T-cell (primary cell): ENCODE data around the gene CASR. TPM values are rescaled to one million over a fixed set of nuclear protein-coding genes. Genes with fewer than 3 reads are reported as not detected.

ENCODE experiments used
- ATAC-seq, 4 experiments: fragments of 200-7000 bp in 3 of 4; fragments of 150-1000 bp in 1 of 4; cut with Tn5 transposase; replicated peaks in 1 of 4; 1 replicate in 3 of 4; 2 replicates in 1 of 4; pipeline ENCODE4 v1.10.0; 2021; ENCODE audit warnings: moderate library complexity in 3 of 4, mild to moderate bottlenecking in 2 of 4, moderate number of reproducible peaks in 1 of 4
- CTCF ChIA-PET, 2 donors: fragments of 300-600 bp; sonication (Branson Sonifier 250); formaldehyde crosslinking; loops; one replicate each; lab custom pipeline; 2022; ENCODE audit warnings: antibody characterized with exemption in 2 of 2; lab: Charles Lee
- POLR2A ChIA-PET, 2 donors: fragments of 300-600 bp; sonication (Branson Sonifier 250); formaldehyde crosslinking; loops; one replicate each; lab custom pipeline; 2022; ENCODE audit warnings: antibody characterized with exemption in 2 of 2; lab: Charles Lee
- DNase-seq, 35 experiments: peaks; one replicate each; pipeline versions ENCODE4 v3.0.0 to v3.0.0-alpha.2; 2013 to 2023
- H3K27ac ChIP-seq: one replicate; pipeline ENCODE4 v1.5.1; 2013; ENCODE audit warnings: low read length
- H3K27me3 ChIP-seq, 2 experiments: replicated peaks in 1 of 2; 1 replicate in 1 of 2; 2 replicates in 1 of 2; pipeline versions ENCODE4 v1.6.1 to v1.7.0; 2013; ENCODE audit warnings: low read length in 1 of 2, mixed read lengths in 1 of 2; ENCODE audit not compliant: control insufficient read depth in 2 of 2, insufficient read depth in 2 of 2; ENCODE audit errors: extremely low read depth in 1 of 2
- H3K36me3 ChIP-seq, 2 donors: 1 replicate in 1 of 2; 2 replicates in 1 of 2; pipeline versions ENCODE4 v1.6.1 to v1.7.0; 2013; ENCODE audit warnings: low read length in 1 of 2; ENCODE audit not compliant: control insufficient read depth in 2 of 2, insufficient read depth in 1 of 2; ENCODE audit errors: extremely low read depth in 1 of 2
- H3K4me1 ChIP-seq, 2 experiments: 1 replicate in 1 of 2; 2 replicates in 1 of 2; pipeline versions ENCODE4 v1.6.1 to v1.7.0; 2013; ENCODE audit warnings: low read length in 2 of 2, mixed read lengths in 1 of 2; ENCODE audit not compliant: insufficient read depth in 2 of 2, control insufficient read depth in 1 of 2; ENCODE audit errors: extremely low read depth in 1 of 2
- H3K4me3 ChIP-seq, 2 donors: 1 replicate in 1 of 2; 2 replicates in 1 of 2; pipeline versions ENCODE4 v1.5.1 to v1.7.0; 2013; ENCODE audit warnings: mild to moderate bottlenecking in 2 of 2, low read length in 1 of 2, moderate library complexity in 1 of 2; ENCODE audit not compliant: control insufficient read depth in 1 of 2; ENCODE audit errors: extremely low read depth in 1 of 2
- H3K9me3 ChIP-seq: 2 replicates; pipeline ENCODE4 v1.7.0; 2013
- H3K27ac Mint-ChIP-seq, 2 donors: one replicate each; pipeline ENCODE4 v1.8.0; 2020 to 2021; ENCODE audit warnings: mild to moderate bottlenecking in 2 of 2, mixed read lengths in 2 of 2
- H3K27me3 Mint-ChIP-seq, 2 donors: one replicate each; pipeline ENCODE4 v1.8.0; 2021 to 2022; ENCODE audit warnings: mixed read lengths in 2 of 2
- H3K36me3 Mint-ChIP-seq: one replicate; pipeline ENCODE4 v1.8.0; 2021; ENCODE audit warnings: mixed read lengths
- H3K4me1 Mint-ChIP-seq, 3 donors: one replicate each; pipeline ENCODE4 v1.8.0; 2020 to 2022; ENCODE audit warnings: mixed read lengths in 3 of 3, mild to moderate bottlenecking in 1 of 3
- H3K4me3 Mint-ChIP-seq, 3 donors: one replicate each; pipeline ENCODE4 v1.8.0; 2020 to 2022; ENCODE audit warnings: mild to moderate bottlenecking in 3 of 3, mixed read lengths in 3 of 3, moderate library complexity in 3 of 3
- H3K9me3 Mint-ChIP-seq, 3 donors: one replicate each; pipeline ENCODE4 v1.8.0; 2020 to 2022; ENCODE audit warnings: mixed read lengths in 3 of 3
- WGBS: methylation state at CpG from one replicate; pipeline ENCODE4 v1.1.5; 2013; ENCODE audit warnings: missing lambda C conversion rate; ENCODE audit not compliant: insufficient coverage; 5-methylcytosine and 5-hydroxymethylcytosine counted together
- total RNA-seq, 35 experiments: library from RNA in 6 of 35; stranded (reverse) in 6 of 35; fragments of 120-200 nt in 1 of 35; gene quantifications; one replicate each; pipeline versions ENCODE4 v1.2.1 to v1.2.4 and lab custom pipeline; 2013 to 2026

The CASR gene
- total RNA-seq, 5 donors from 2014 or later (not counting 1 experiment from before 2014, with no cell fraction given), result 0.03 to 0.21 TPM; not detected in 3

GRCh38 chr3:122258757-122259371, 75.4 kb downstream of the CASR start:
- 27% methylated on average over 2 of the region's 7 CpGs for WGBS
- no peak overlapping the region for H3K4me3 ChIP-seq
- Mint-ChIP-seq H3K27ac (no peak overlapping the region), H3K27me3 (peaks cover 7 to 22% of the 10 kb centered on the region in 2 donors), H3K36me3 (no peaks in the 10 kb centered on the region), H3K9me3 (no peaks in the 10 kb centered on the region), H3K4me3 (no peak overlapping the region), H3K4me1 (peaks cover 0 to 5% (median 3%) of the 10 kb centered on the region in 3 donors)
- no peaks in the 10 kb centered on the region for H3K4me1 ChIP-seq
- ATAC-seq (no peak), DNase-seq (peak in 17 of 35 experiments; percentile 5 to 53 (median 11))
- ChIA-PET CTCF (interaction anchor here (0.6 to 1.6 kb wide), 6 partner anchors 10 to 1079 kb away, joined by 3 to 12 read pairs (median 6); no protein-coding TSS in a partner anchor), POLR2A (no interaction called here)
- no peak overlapping the region for H3K27ac ChIP-seq
- peaks cover 0 to 10% of the 10 kb centered on the region in 2 experiments for H3K27me3 ChIP-seq
- no peaks in the 10 kb centered on the region for H3K9me3 ChIP-seq
- H3K36me3 ChIP-seq, result no peaks in the 10 kb centered on the region

DNA sequence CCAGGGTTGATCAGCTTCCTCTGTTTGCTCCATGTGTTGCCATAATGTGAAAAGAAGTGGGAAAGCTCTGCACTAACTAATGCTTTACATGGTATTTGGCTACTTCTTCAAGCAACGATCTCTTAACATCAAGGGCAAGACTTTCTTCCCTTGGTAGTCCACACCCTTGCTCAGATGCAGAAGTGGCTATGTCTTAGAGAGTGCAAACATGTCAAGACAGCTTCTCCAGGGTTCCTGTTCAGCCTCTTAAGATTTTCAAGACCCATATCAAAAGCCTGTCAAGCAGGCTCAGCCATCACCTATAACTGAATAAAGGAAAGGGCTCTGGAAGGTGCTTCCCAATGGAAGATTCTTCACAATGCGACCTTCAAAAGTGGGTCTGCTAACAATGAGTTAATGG, 76.7 kb downstream of the CASR start:
- Histone ChIP-seq H3K36me3 (no peaks in the 10 kb centered on the region), H3K4me3 (no peak overlapping the region), H3K4me1 (no peaks in the 10 kb centered on the region), H3K27ac (no peak overlapping the region), H3K9me3 (no peaks in the 10 kb centered on the region), H3K27me3 (peaks cover 0 to 10% of the 10 kb centered on the region in 2 experiments)
- Mint-ChIP-seq H3K4me1 (peaks cover 0 to 5% (median 3%) of the 10 kb centered on the region in 3 donors), H3K9me3 (no peaks in the 10 kb centered on the region), H3K36me3 (no peaks in the 10 kb centered on the region), H3K27ac (no peak overlapping the region), H3K27me3 (peaks cover 15 to 22% of the 10 kb centered on the region in 2 donors), H3K4me3 (no peak overlapping the region)
- no peak for ATAC-seq
- 83% methylated on average over 1 of the region's 2 CpGs for WGBS
- DNase-seq, result no peak
- ChIA-PET CTCF (interaction anchor here in 1 of 2 donors (0.6 kb wide), 1 partner anchor 161 kb away, joined by 4 read pairs; no protein-coding TSS in a partner anchor), POLR2A (interaction anchor here (0.6 kb wide), 2 partner anchors 354 to 1012 kb away, joined by 3 read pairs; no protein-coding TSS in a partner anchor)

- no peak overlapping the region for H3K4me3 Mint-ChIP-seq
- H3K9me3 Mint-ChIP-seq, result no peaks in the 10 kb centered on the region
- WGBS, result 80% methylated on average over 2 of the region's 2 CpGs
- no peak overlapping the region for H3K27ac Mint-ChIP-seq
- H3K4me1 ChIP-seq, result no peaks in the 10 kb centered on the region
- ChIA-PET CTCF (interaction anchor here (0.7 to 0.8 kb wide), 2 partner anchors 10 to 36 kb away, joined by 3 to 4 read pairs; no protein-coding TSS in a partner anchor), POLR2A (no interaction called here)
- peaks cover 0 to 10% of the 10 kb centered on the region in 2 experiments for H3K27me3 ChIP-seq
- ATAC-seq (no peak), DNase-seq (no peak)
- H3K36me3 Mint-ChIP-seq, result no peaks in the 10 kb centered on the region
- peaks cover 0 to 3% (median 0%) of the 10 kb centered on the region in 3 donors for H3K4me1 Mint-ChIP-seq
- peaks cover 19 to 22% of the 10 kb centered on the region in 2 donors for H3K27me3 Mint-ChIP-seq
- H3K4me3 ChIP-seq, result no peak overlapping the region
- H3K36me3 ChIP-seq, result no peaks in the 10 kb centered on the region
- no peaks in the 10 kb centered on the region for H3K9me3 ChIP-seq
- no peak overlapping the region for H3K27ac ChIP-seq
These were observed 79.6 kb downstream of the CASR start for GRCh38 chr3:122263058-122263457.

DNA sequence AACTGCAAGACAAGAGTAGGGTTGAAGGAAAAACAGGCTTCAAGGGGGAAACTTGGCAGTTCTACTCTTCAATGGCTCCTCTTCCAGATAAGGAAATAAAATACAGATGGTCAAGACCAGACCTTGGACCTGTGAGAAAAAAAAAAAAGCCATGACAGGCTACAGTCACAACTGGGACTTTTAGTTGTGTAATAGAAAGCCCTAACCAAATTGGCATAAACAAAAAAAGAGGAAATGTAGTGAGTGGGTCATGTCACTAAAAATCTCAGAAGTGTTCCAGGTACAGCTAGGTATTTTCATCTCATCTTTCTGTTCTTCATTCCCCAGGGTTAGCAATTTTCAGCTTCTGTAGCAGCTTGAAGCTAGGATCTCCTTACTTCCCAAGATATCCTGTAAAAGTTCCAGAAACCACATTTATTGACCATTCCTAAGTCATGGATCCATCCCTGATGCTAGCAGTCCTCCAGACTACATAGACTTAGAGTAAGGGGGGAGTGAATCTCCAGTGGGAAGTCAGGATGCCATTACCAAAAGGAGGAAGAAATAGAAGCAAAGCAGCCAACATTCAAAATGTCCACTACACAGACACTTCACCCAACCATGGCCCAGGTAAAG, 80.6 kb downstream of the CASR start:
- H3K27me3 Mint-ChIP-seq, result peaks cover 19 to 22% of the 10 kb centered on the region in 2 donors
- no peaks in the 10 kb centered on the region for H3K9me3 Mint-ChIP-seq
- H3K36me3 Mint-ChIP-seq, result no peaks in the 10 kb centered on the region
- H3K4me3 Mint-ChIP-seq, result no peak overlapping the region
- ATAC-seq (no peak), DNase-seq (no peak)
- Histone ChIP-seq H3K4me3 (no peak overlapping the region), H3K36me3 (no peaks in the 10 kb centered on the region), H3K4me1 (no peaks in the 10 kb centered on the region), H3K9me3 (no peaks in the 10 kb centered on the region), H3K27me3 (peaks cover 0 to 10% of the 10 kb centered on the region in 2 experiments), H3K27ac (no peak overlapping the region)
- ChIA-PET POLR2A (no interaction called here), CTCF (no interaction called here)
- no peak overlapping the region for H3K27ac Mint-ChIP-seq
- H3K4me1 Mint-ChIP-seq, result no peaks in the 10 kb centered on the region

DNA sequence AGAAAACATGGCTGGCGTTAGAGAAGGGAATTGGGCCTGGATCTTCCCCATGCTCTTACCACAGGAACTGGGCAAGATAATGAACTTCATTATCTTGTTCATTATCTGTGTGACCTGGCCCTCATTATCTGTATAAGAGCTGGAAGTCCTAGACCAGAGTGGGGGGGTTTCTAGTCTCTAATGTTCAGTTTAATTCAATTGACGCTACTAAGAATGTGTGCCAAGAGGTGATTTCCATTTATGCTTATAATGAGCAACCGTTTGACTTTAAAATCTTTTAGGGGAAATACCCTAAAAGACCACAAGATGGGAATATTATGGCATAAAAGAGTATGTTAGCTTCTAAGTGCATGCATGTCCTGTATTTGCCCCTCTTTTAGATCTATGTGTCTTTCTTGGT, 82.5 kb downstream of the CASR start:
- H3K4me3 ChIP-seq, result no peak overlapping the region
- H3K4me1 ChIP-seq, result no peaks in the 10 kb centered on the region
- H3K27me3 ChIP-seq, result peaks cover 0 to 10% of the 10 kb centered on the region in 2 experiments
- H3K36me3 ChIP-seq, result no peaks in the 10 kb centered on the region
- no peak for ATAC-seq
- ChIA-PET CTCF (no interaction called here), POLR2A (no interaction called here)
- H3K27ac ChIP-seq, result no peak overlapping the region
- H3K9me3 ChIP-seq, result no peaks in the 10 kb centered on the region
- Mint-ChIP-seq H3K4me3 (no peak overlapping the region), H3K36me3 (no peaks in the 10 kb centered on the region), H3K27me3 (peaks cover 18 to 19% of the 10 kb centered on the region in 2 donors), H3K9me3 (no peaks in the 10 kb centered on the region), H3K4me1 (peaks cover under 1 to 2% (median 1%) of the 10 kb centered on the region in 3 donors), H3K27ac (no peak overlapping the region)
- no peak for DNase-seq
- 60% methylated on average over 1 of the region's 3 CpGs for WGBS

DNA sequence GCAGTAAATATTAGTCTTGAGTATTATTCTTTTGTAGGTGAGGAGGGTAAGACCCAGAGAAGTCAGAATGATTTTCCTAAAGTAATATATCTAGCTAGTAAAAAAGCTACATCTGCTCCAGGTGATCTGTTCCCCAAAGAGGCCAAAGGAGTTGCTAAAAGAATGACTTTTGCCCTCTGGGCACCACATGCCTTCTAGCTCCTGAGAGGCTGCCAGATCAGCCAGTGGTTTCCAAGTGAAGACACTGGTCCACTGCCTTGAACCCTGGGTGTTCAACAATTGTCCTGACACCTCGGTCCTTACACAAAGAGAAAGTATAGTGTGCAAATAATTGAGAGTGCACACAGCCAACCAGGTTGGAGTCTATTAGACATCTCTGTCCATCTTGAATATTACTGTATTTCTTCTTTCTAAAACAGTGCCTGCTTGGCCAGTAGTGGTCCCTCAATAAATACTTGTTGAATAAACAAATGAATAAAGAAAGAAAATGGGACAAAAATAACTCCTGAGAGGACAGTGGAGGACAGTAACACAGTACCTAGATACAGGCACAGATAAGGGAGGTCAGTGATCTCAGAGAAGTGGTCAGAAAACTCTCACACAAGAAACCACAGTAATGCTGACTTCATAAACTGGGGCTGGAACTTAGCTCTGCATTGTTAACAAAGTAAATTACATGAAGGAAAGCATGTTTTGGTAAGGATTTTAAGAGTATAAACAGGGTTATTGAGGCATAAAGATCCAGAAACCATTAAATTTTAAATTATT, 85.0 kb downstream of the CASR start:
- H3K4me1 Mint-ChIP-seq, result peaks cover 26% of the 10 kb centered on the region in 3 donors
- no peaks in the 10 kb centered on the region for H3K9me3 Mint-ChIP-seq
- no peak for DNase-seq
- no peak for ATAC-seq
- ChIA-PET CTCF (no interaction called here), POLR2A (no interaction called here)
- H3K36me3 Mint-ChIP-seq, result no peaks in the 10 kb centered on the region
- Histone ChIP-seq H3K27me3 (no peaks in the 10 kb centered on the region), H3K36me3 (no peaks in the 10 kb centered on the region), H3K27ac (no peak overlapping the region), H3K9me3 (no peaks in the 10 kb centered on the region), H3K4me1 (peaks cover 3 to 25% of the 10 kb centered on the region in 2 experiments), H3K4me3 (no peak overlapping the region)
- WGBS, result no CpG with 5 or more reads among the region's 1 CpG
- no peak overlapping the region for H3K4me3 Mint-ChIP-seq
- no peak overlapping the region for H3K27ac Mint-ChIP-seq
- H3K27me3 Mint-ChIP-seq, result peaks cover 0 to 14% of the 10 kb centered on the region in 2 donors
